Activated naive CD4-positive, alpha-beta T cell treated with anti-CD3 and anti-CD28 coated beads, Interleukin-2, amount 50 U/mL, for 24 hours (primary cell): ENCODE results near the gene HIPK2.

Source experiments
- H3K27ac Mint-ChIP-seq: one replicate; pipeline ENCODE4 v1.8.0; 2021; ENCODE audit warnings: mild to moderate bottlenecking, mixed read lengths
- H3K27me3 Mint-ChIP-seq: one replicate; pipeline ENCODE4 v1.8.0; 2021; ENCODE audit warnings: mixed read lengths
- H3K36me3 Mint-ChIP-seq: one replicate; pipeline ENCODE4 v1.8.0; 2021; ENCODE audit warnings: mixed read lengths
- H3K4me1 Mint-ChIP-seq: one replicate; pipeline ENCODE4 v1.8.0; 2021; ENCODE audit warnings: mixed read lengths
- H3K4me3 Mint-ChIP-seq: one replicate; pipeline ENCODE4 v1.8.0; 2021; ENCODE audit warnings: mild to moderate bottlenecking, mixed read lengths
- H3K9me3 Mint-ChIP-seq: one replicate; pipeline ENCODE4 v1.8.0; 2021; ENCODE audit warnings: mixed read lengths

Gene HIPK2

GRCh38 chr7:139721821-139722220, 56.0 kb downstream of the HIPK2 start:
- Mint-ChIP-seq H3K27ac (no peak overlapping the region), H3K36me3 (peaks cover 2% of the 10 kb centered on the region), H3K4me3 (no peak overlapping the region), H3K4me1 (peaks cover 33% of the 10 kb centered on the region), H3K9me3 (no peaks in the 10 kb centered on the region), H3K27me3 (no peaks in the 10 kb centered on the region)

GRCh38 chr7:139721417-139721816, 56.4 kb downstream of the HIPK2 start:
- no peak overlapping the region for H3K27ac Mint-ChIP-seq
- H3K27me3 Mint-ChIP-seq, result no peaks in the 10 kb centered on the region
- H3K9me3 Mint-ChIP-seq, result no peaks in the 10 kb centered on the region
- peaks cover 29% of the 10 kb centered on the region for H3K4me1 Mint-ChIP-seq
- no peak overlapping the region for H3K4me3 Mint-ChIP-seq
- H3K36me3 Mint-ChIP-seq, result peaks cover 5% of the 10 kb centered on the region

GRCh38 chr7:139720705-139721231, 57.0 kb downstream of the HIPK2 start:
- Mint-ChIP-seq H3K4me1 (peaks cover 24% of the 10 kb centered on the region), H3K27me3 (no peaks in the 10 kb centered on the region), H3K4me3 (no peak overlapping the region), H3K36me3 (peaks cover 8% of the 10 kb centered on the region), H3K9me3 (no peaks in the 10 kb centered on the region), H3K27ac (no peak overlapping the region)

GRCh38 chr7:139720186-139720585, 57.6 kb downstream of the HIPK2 start:
- H3K27me3 Mint-ChIP-seq, result no peaks in the 10 kb centered on the region
- peaks cover 24% of the 10 kb centered on the region for H3K4me1 Mint-ChIP-seq
- H3K27ac Mint-ChIP-seq, result no peak overlapping the region
- no peaks in the 10 kb centered on the region for H3K9me3 Mint-ChIP-seq
- no peak overlapping the region for H3K4me3 Mint-ChIP-seq
- peaks cover 12% of the 10 kb centered on the region for H3K36me3 Mint-ChIP-seq

- no peaks in the 10 kb centered on the region for H3K9me3 Mint-ChIP-seq
- H3K27ac Mint-ChIP-seq, result no peak overlapping the region
- H3K4me1 Mint-ChIP-seq, result peaks cover 17% of the 10 kb centered on the region
- H3K4me3 Mint-ChIP-seq, result no peak overlapping the region
- H3K36me3 Mint-ChIP-seq, result peaks cover 18% of the 10 kb centered on the region
- H3K27me3 Mint-ChIP-seq, result no peaks in the 10 kb centered on the region
Measured at GRCh38 chr7:139718859-139719258, 58.9 kb downstream of the HIPK2 start.

GRCh38 chr7:139718141-139718540, 59.7 kb downstream of the HIPK2 start:
- Mint-ChIP-seq H3K4me3 (no peak overlapping the region), H3K9me3 (no peaks in the 10 kb centered on the region), H3K27ac (no peak overlapping the region), H3K36me3 (peaks cover 18% of the 10 kb centered on the region), H3K4me1 (peaks cover 12% of the 10 kb centered on the region), H3K27me3 (no peaks in the 10 kb centered on the region)

- Mint-ChIP-seq H3K27ac (no peak overlapping the region), H3K9me3 (no peaks in the 10 kb centered on the region), H3K36me3 (peaks cover 22% of the 10 kb centered on the region), H3K27me3 (no peaks in the 10 kb centered on the region), H3K4me1 (peaks cover 14% of the 10 kb centered on the region), H3K4me3 (no peak overlapping the region)
Measured at GRCh38 chr7:139716156-139716942, 61.4 kb downstream of the HIPK2 start.

GRCh38 chr7:139715194-139715815, 62.5 kb downstream of the HIPK2 start:
- no peak overlapping the region for H3K27ac Mint-ChIP-seq
- H3K9me3 Mint-ChIP-seq, result no peaks in the 10 kb centered on the region
- no peaks in the 10 kb centered on the region for H3K27me3 Mint-ChIP-seq
- peaks cover 14% of the 10 kb centered on the region for H3K4me1 Mint-ChIP-seq
- no peak overlapping the region for H3K4me3 Mint-ChIP-seq
- peaks cover 25% of the 10 kb centered on the region for H3K36me3 Mint-ChIP-seq

- no peak overlapping the region for H3K27ac Mint-ChIP-seq
- H3K36me3 Mint-ChIP-seq, result peaks cover 29% of the 10 kb centered on the region
- H3K9me3 Mint-ChIP-seq, result no peaks in the 10 kb centered on the region
- H3K4me3 Mint-ChIP-seq, result no peak overlapping the region
- peaks cover 18% of the 10 kb centered on the region for H3K4me1 Mint-ChIP-seq
- H3K27me3 Mint-ChIP-seq, result no peaks in the 10 kb centered on the region
Measured at GRCh38 chr7:139714163-139714901, 63.5 kb downstream of the HIPK2 start.

- no peaks in the 10 kb centered on the region for H3K9me3 Mint-ChIP-seq
Measured at GRCh38 chr7:139713526-139714162, 64.2 kb downstream of the HIPK2 start.

GRCh38 chr7:139713061-139713460, 64.7 kb downstream of the HIPK2 start:
- Mint-ChIP-seq H3K9me3 (no peaks in the 10 kb centered on the region), H3K27me3 (no peaks in the 10 kb centered on the region), H3K27ac (no peak overlapping the region), H3K4me1 (peaks cover 18% of the 10 kb centered on the region), H3K36me3 (peaks cover 29% of the 10 kb centered on the region), H3K4me3 (no peak overlapping the region)

More at GRCh38 chr7:139713526-139714162, 64.2 kb downstream of the HIPK2 start:
- H3K27me3 Mint-ChIP-seq, result no peaks in the 10 kb centered on the region
- peaks cover 29% of the 10 kb centered on the region for H3K36me3 Mint-ChIP-seq
- H3K27ac Mint-ChIP-seq, result no peak overlapping the region
- H3K4me1 Mint-ChIP-seq, result peaks cover 18% of the 10 kb centered on the region
- no peak overlapping the region for H3K4me3 Mint-ChIP-seq

GRCh38 chr7:139711991-139712743, 65.6 kb downstream of the HIPK2 start:
- Mint-ChIP-seq H3K27ac (no peak overlapping the region), H3K4me1 (peaks cover 18% of the 10 kb centered on the region), H3K27me3 (no peaks in the 10 kb centered on the region), H3K4me3 (no peak overlapping the region), H3K9me3 (no peaks in the 10 kb centered on the region), H3K36me3 (peaks cover 29% of the 10 kb centered on the region)

- peaks cover 17% of the 10 kb centered on the region for H3K36me3 Mint-ChIP-seq
- no peaks in the 10 kb centered on the region for H3K27me3 Mint-ChIP-seq
- peaks cover 16% of the 10 kb centered on the region for H3K4me1 Mint-ChIP-seq
- no peaks in the 10 kb centered on the region for H3K9me3 Mint-ChIP-seq
- H3K4me3 Mint-ChIP-seq, result no peak overlapping the region
- H3K27ac Mint-ChIP-seq, result no peak overlapping the region
Measured at GRCh38 chr7:139710036-139710435, 67.8 kb downstream of the HIPK2 start.

- peaks cover 14% of the 10 kb centered on the region for H3K36me3 Mint-ChIP-seq
- H3K27ac Mint-ChIP-seq, result no peak overlapping the region
Measured at GRCh38 chr7:139709485-139709884, 68.3 kb downstream of the HIPK2 start.

GRCh38 chr7:139708541-139708940, 69.3 kb downstream of the HIPK2 start:
- no peak overlapping the region for H3K27ac Mint-ChIP-seq
- H3K36me3 Mint-ChIP-seq, result peaks cover 12% of the 10 kb centered on the region

More at GRCh38 chr7:139709485-139709884, 68.3 kb downstream of the HIPK2 start:
- H3K27me3 Mint-ChIP-seq, result no peaks in the 10 kb centered on the region
- peaks cover 18% of the 10 kb centered on the region for H3K4me1 Mint-ChIP-seq
- no peak overlapping the region for H3K4me3 Mint-ChIP-seq
- no peaks in the 10 kb centered on the region for H3K9me3 Mint-ChIP-seq

More at GRCh38 chr7:139708541-139708940, 69.3 kb downstream of the HIPK2 start:
- Mint-ChIP-seq H3K9me3 (no peaks in the 10 kb centered on the region), H3K27me3 (no peaks in the 10 kb centered on the region), H3K4me3 (no peak overlapping the region), H3K4me1 (peaks cover 21% of the 10 kb centered on the region)
